Left colon (tissue), 2 donors: Measurements from ENCODE around the gene ESPL1. TPM values are rescaled to one million over a fixed set of nuclear protein-coding genes. Genes with fewer than 3 reads are reported as not detected.

Experiments
- ATAC-seq: fragments of 200-7000 bp; cut with Tn5 transposase; one replicate; pipeline ENCODE4 v1.9.1; 2020; ENCODE audit warnings: mild to moderate bottlenecking, moderate library complexity
- DNase-seq, 2 donors: peaks; one replicate each; pipeline ENCODE4 v3.0.0-alpha.2; 2020
- intact Hi-C, 2 donors: fragments of 100-400 bp; cut with DNase I in 1 of 2; cut with micrococcal nuclease in 1 of 2; formaldehyde crosslinking; loops; one replicate each; pipeline versions ENCODE4 v1.11.2 to v1.14.0; 2022; cut with DNase I, micrococcal nuclease
- total RNA-seq, 2 donors: library from RNA; stranded (reverse); fragmentation: NEBNext Ultra II Directional; extraction: Animal tissue kit (Norgen Biotek cat#: 25700); gene quantifications; one replicate each; pipeline ENCODE4 v1.2.1, GENCODE V29; 2021
- donor health status: DM: no; HTN: no; CAD: no.
- donor health status: DM: yes; HTN: yes; CAD: no.

The ESPL1 gene
- total RNA-seq, 2 donors from 2014 or later, result 3.3 to 9.6 TPM

GRCh38 chr12:53229454-53229853, 38.6 kb upstream of the ESPL1 start:
- no peak for DNase-seq
- ATAC-seq, result no peak
- intact Hi-C loops, result no loop called here

GRCh38 chr12:53230108-53230845, 37.8 kb upstream of the ESPL1 start:
- intact Hi-C loops, result no loop called here
- DNase-seq, result peak; percentile 64 to 76
- peak; percentile 49 for ATAC-seq

GRCh38 chr12:53231671-53231920, 36.5 kb upstream of the ESPL1 start:
- intact Hi-C loops, result no loop called here
- DNase-seq, result no peak
- no peak for ATAC-seq

- peak; percentile 53 for ATAC-seq
- intact Hi-C loops, result no loop called here
- peak; percentile 66 to 69 for DNase-seq
Observed at GRCh38 chr12:53231921-53232645, 36.0 kb upstream of the ESPL1 start, which contains the start of gene RARG. Gene RARG, minus strand, starts transcription at chr12:53232209. Its CDS starts 4,664 bp downstream, at chr12:53227545.

- intact Hi-C loops, result no loop called here
- ATAC-seq (peak; percentile 84), DNase-seq (peak; percentile 81 to 86)
Observed at GRCh38 chr12:53232646-53233461, 35.2 kb upstream of the ESPL1 start.

- intact Hi-C loops, result no loop called here
- ATAC-seq (peak; percentile 23), DNase-seq (no peak)
Observed at GRCh38 chr12:53233671-53234121, 34.4 kb upstream of the ESPL1 start.

GRCh38 chr12:53234271-53234914, 33.7 kb upstream of the ESPL1 start:
- intact Hi-C loops, result no loop called here
- no peak for DNase-seq
- ATAC-seq, result no peak

- DNase-seq (no peak), ATAC-seq (no peak)
- intact Hi-C loops, result no loop called here
Observed at GRCh38 chr12:53235164-53235563, 32.9 kb upstream of the ESPL1 start.

- ATAC-seq (no peak), DNase-seq (no peak)
- intact Hi-C loops, result no loop called here
Observed at GRCh38 chr12:53235742-53236442, 32.2 kb upstream of the ESPL1 start.

- intact Hi-C loops, result no loop called here
- no peak for ATAC-seq
- no peak for DNase-seq
Observed at GRCh38 chr12:53236443-53237111, 31.5 kb upstream of the ESPL1 start.

GRCh38 chr12:53239643-53240258, 28.3 kb upstream of the ESPL1 start:
- ATAC-seq (no peak), DNase-seq (no peak)
- intact Hi-C loops, result no loop called here

GRCh38 chr12:53241623-53242412, 26.3 kb upstream of the ESPL1 start:
- intact Hi-C loops, result no loop called here
- DNase-seq (no peak), ATAC-seq (no peak)

- DNase-seq (no peak), ATAC-seq (no peak)
- intact Hi-C loops, result no loop called here
Observed at GRCh38 chr12:53244337-53244736, 23.8 kb upstream of the ESPL1 start.

- intact Hi-C loops, result no loop called here
- ATAC-seq (no peak), DNase-seq (no peak)
Observed at GRCh38 chr12:53245286-53245685, 22.8 kb upstream of the ESPL1 start.

GRCh38 chr12:53251477-53252348, 16.4 kb upstream of the ESPL1 start:
- DNase-seq (peak; percentile 79 to 82), ATAC-seq (peak; percentile 90)
- intact Hi-C loops, result no loop called here

GRCh38 chr12:53252349-53252916, 15.7 kb upstream of the ESPL1 start:
- intact Hi-C loops, result no loop called here
- ATAC-seq, result peak; percentile 48
- peak; percentile 57 to 73 for DNase-seq
